WTC11 (cell line): Measurements from ENCODE around the gene AMBP. TPM values are rescaled to one million over a fixed set of nuclear protein-coding genes. Genes with fewer than 3 reads are reported as not detected.

Source experiments
- ATAC-seq: fragments of 200-7000 bp; cut with Tn5 transposase; 2 replicates; pipeline ENCODE4 v1.10.0; 2021; ENCODE audit warnings: mild to moderate bottlenecking, moderate library complexity
- CTCF ChIA-PET: fragments of 300-600 bp; sonication (Branson Sonifier 250); formaldehyde crosslinking; loops from one replicate; lab custom pipeline; 2021; ENCODE audit warnings: antibody characterized with exemption; lab: Charles Lee
- POLR2A ChIA-PET: fragments of 350-600 bp; sonication (Branson Sonifier 250); formaldehyde crosslinking; loops from one replicate; lab custom pipeline; 2021; ENCODE audit warnings: antibody characterized with exemption; lab: Charles Lee
- DNase-seq: peaks from one replicate; pipeline ENCODE4 v3.0.0; 2021; ENCODE audit warnings: low spot score
- H3K27ac Mint-ChIP-seq: 2 replicates; pipeline ENCODE4 v1.8.0; 2021; ENCODE audit warnings: mixed read lengths
- H3K27me3 Mint-ChIP-seq: 2 replicates; pipeline ENCODE4 v1.8.0; 2021; ENCODE audit warnings: low read depth, mild to moderate bottlenecking, moderate library complexity, mixed read lengths
- H3K36me3 Mint-ChIP-seq: 2 replicates; pipeline ENCODE4 v1.8.0; 2021; ENCODE audit warnings: mixed read lengths
- H3K4me1 Mint-ChIP-seq: 2 replicates; pipeline ENCODE4 v1.8.0; 2022; ENCODE audit warnings: mixed read lengths
- H3K4me3 Mint-ChIP-seq: 2 replicates; pipeline ENCODE4 v1.8.0; 2021; ENCODE audit warnings: mild to moderate bottlenecking, moderate library complexity, mixed read lengths
- H3K9me3 Mint-ChIP-seq: 2 replicates; pipeline ENCODE4 v1.8.0; 2021; ENCODE audit warnings: mixed read lengths
- ELF4 ChIP-seq: sonication (generic); formaldehyde crosslinking; IDR thresholded peaks from 2 replicates; pipeline ENCODE4 v1.8.1; 2022; ENCODE audit warnings: low read depth, mild to moderate bottlenecking, moderate library complexity, missing genetic modification reagents
- EMX1 ChIP-seq: fragments of 250-450 bp; sonication (Bioruptor Pico); IDR thresholded peaks from 2 replicates; pipeline ENCODE4 v1.8.0; 2021; ENCODE audit warnings: mild to moderate bottlenecking
- ESRRA ChIP-seq: sonication (generic); formaldehyde crosslinking; IDR thresholded peaks from 2 replicates; pipeline ENCODE4 v1.8.1; 2022; ENCODE audit warnings: mild to moderate bottlenecking, missing genetic modification reagents, borderline replicate concordance
- GTF2I ChIP-seq: fragments of 250-450 bp; sonication (Bioruptor Pico); conservative IDR thresholded peaks from 2 replicates; pipeline ENCODE4 v1.4.0; 2021; ENCODE audit warnings: mild to moderate bottlenecking
- HMGA2 ChIP-seq: fragments of 250-450 bp; sonication (Bioruptor Pico); IDR thresholded peaks from 2 replicates; pipeline ENCODE4 v1.4.0; 2021; ENCODE audit warnings: mild to moderate bottlenecking, moderate library complexity
- HMGXB4 ChIP-seq: sonication (generic); formaldehyde crosslinking; IDR thresholded peaks from 2 replicates; pipeline ENCODE4 v1.8.1; 2023; ENCODE audit warnings: mild to moderate bottlenecking, moderate library complexity, missing genetic modification reagents
- JAZF1 ChIP-seq: fragments of 250-450 bp; sonication (Bioruptor Pico); IDR thresholded peaks from 2 replicates; pipeline ENCODE4 v1.9.0; 2021; ENCODE audit warnings: moderate library complexity, mild to moderate bottlenecking, inconsistent platforms
- KAT7 ChIP-seq: sonication (generic); formaldehyde crosslinking; IDR thresholded peaks from 2 replicates; pipeline ENCODE4 v1.8.1; 2023; ENCODE audit warnings: missing genetic modification reagents, mild to moderate bottlenecking, borderline replicate concordance
- MXD4 ChIP-seq: fragments of 250-450 bp; sonication (Bioruptor Pico); IDR thresholded peaks from 2 replicates; pipeline ENCODE4 v1.8.0; 2021; ENCODE audit warnings: mild to moderate bottlenecking, moderate library complexity, borderline replicate concordance
- PRRX2 ChIP-seq: fragments of 250-450 bp; sonication (Bioruptor Pico); IDR thresholded peaks from 2 replicates; pipeline ENCODE4 v1.8.0; 2021; ENCODE audit warnings: mild to moderate bottlenecking
- TEAD1 ChIP-seq: sonication (generic); formaldehyde crosslinking; IDR thresholded peaks from 2 replicates; pipeline ENCODE4 v1.8.0; 2022; ENCODE audit warnings: mild to moderate bottlenecking, missing genetic modification reagents
- USF2 ChIP-seq: sonication (generic); formaldehyde crosslinking; IDR thresholded peaks from 2 replicates; pipeline ENCODE4 v1.8.1; 2023; ENCODE audit warnings: mild to moderate bottlenecking, missing genetic modification reagents, moderate library complexity
- ZNF263 ChIP-seq: sonication (generic); formaldehyde crosslinking; IDR thresholded peaks from 2 replicates; pipeline ENCODE4 v1.8.1; 2022; ENCODE audit warnings: low read depth, mild to moderate bottlenecking, moderate library complexity, missing genetic modification reagents
- ZNF281 ChIP-seq: sonication (generic); formaldehyde crosslinking; IDR thresholded peaks from 2 replicates; pipeline ENCODE4 v1.8.0; 2023; ENCODE audit warnings: mild to moderate bottlenecking, missing genetic modification reagents
- ZNF396 ChIP-seq: fragments of 250-450 bp; sonication (Bioruptor Pico); IDR thresholded peaks from 2 replicates; pipeline ENCODE4 v1.8.0; 2021; ENCODE audit warnings: mild to moderate bottlenecking, moderate library complexity, borderline replicate concordance
- ZNF423 ChIP-seq: fragments of 250-450 bp; sonication (Bioruptor Pico); IDR thresholded peaks from 2 replicates; pipeline ENCODE4 v2.1.2; 2022; ENCODE audit warnings: mild to moderate bottlenecking, moderate library complexity
- total RNA-seq: library from RNA; stranded (reverse); gene quantifications from 3 replicates; pipeline ENCODE4 v1.2.3, GENCODE V29; 2021
- TF ChIP-seq, protein P1 (sequence below): sonication (generic); formaldehyde crosslinking; IDR thresholded peaks from 2 replicates; pipeline ENCODE4 v1.8.1; 2022; ENCODE audit warnings: mild to moderate bottlenecking, moderate library complexity, missing genetic modification reagents
- TF ChIP-seq, protein P2 (sequence below): sonication (generic); formaldehyde crosslinking; IDR thresholded peaks from 2 replicates; pipeline ENCODE4 v1.8.1; 2022; ENCODE audit warnings: missing genetic modification reagents, borderline replicate concordance
- TF ChIP-seq, protein P3 (sequence below): sonication (generic); formaldehyde crosslinking; IDR thresholded peaks from 2 replicates; pipeline ENCODE4 v1.8.1; 2023; ENCODE audit warnings: mild to moderate bottlenecking, missing genetic modification reagents
- TF ChIP-seq, protein P4 (sequence below): fragments of 250-450 bp; sonication (Bioruptor Pico); IDR thresholded peaks from 2 replicates; pipeline ENCODE4 v1.9.0; 2021; ENCODE audit warnings: mild to moderate bottlenecking

The AMBP gene
- total RNA-seq, 1 experiment from 2014 or later = 3.3 TPM

- TF ChIP-seq ZNF281 (CRISPR knock-in tag) = no peak
- TF ChIP-seq HMGXB4 (CRISPR knock-in tag) = no peak
- TF ChIP-seq PRRX2 (CRISPR knock-in tag) = no peak
- no peak for TF ChIP-seq KAT7 (CRISPR knock-in tag)
- no peak for TF ChIP-seq MXD4
- TF ChIP-seq, protein P1, sequence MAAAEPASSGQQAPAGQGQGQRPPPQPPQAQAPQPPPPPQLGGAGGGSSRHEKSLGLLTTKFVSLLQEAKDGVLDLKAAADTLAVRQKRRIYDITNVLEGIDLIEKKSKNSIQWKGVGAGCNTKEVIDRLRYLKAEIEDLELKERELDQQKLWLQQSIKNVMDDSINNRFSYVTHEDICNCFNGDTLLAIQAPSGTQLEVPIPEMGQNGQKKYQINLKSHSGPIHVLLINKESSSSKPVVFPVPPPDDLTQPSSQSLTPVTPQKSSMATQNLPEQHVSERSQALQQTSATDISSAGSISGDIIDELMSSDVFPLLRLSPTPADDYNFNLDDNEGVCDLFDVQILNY (CRISPR knock-in tag) = no peak
- TF ChIP-seq, protein P2, sequence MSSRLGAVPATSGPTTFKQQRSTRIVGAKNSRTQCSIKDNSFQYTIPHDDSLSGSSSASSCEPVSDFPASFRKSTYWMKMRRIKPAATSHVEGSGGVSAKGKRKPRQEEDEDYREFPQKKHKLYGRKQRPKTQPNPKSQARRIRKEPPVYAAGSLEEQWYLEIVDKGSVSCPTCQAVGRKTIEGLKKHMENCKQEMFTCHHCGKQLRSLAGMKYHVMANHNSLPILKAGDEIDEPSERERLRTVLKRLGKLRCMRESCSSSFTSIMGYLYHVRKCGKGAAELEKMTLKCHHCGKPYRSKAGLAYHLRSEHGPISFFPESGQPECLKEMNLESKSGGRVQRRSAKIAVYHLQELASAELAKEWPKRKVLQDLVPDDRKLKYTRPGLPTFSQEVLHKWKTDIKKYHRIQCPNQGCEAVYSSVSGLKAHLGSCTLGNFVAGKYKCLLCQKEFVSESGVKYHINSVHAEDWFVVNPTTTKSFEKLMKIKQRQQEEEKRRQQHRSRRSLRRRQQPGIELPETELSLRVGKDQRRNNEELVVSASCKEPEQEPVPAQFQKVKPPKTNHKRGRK (CRISPR knock-in tag) = no peak
- no peak for TF ChIP-seq EMX1 (CRISPR knock-in tag)
- no peak for TF ChIP-seq ZNF263 (CRISPR knock-in tag)
- TF ChIP-seq, protein P3, sequence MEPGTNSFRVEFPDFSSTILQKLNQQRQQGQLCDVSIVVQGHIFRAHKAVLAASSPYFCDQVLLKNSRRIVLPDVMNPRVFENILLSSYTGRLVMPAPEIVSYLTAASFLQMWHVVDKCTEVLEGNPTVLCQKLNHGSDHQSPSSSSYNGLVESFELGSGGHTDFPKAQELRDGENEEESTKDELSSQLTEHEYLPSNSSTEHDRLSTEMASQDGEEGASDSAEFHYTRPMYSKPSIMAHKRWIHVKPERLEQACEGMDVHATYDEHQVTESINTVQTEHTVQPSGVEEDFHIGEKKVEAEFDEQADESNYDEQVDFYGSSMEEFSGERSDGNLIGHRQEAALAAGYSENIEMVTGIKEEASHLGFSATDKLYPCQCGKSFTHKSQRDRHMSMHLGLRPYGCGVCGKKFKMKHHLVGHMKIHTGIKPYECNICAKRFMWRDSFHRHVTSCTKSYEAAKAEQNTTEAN (CRISPR knock-in tag) = no peak
- no peak for TF ChIP-seq ELF4 (CRISPR knock-in tag)
- no peak for TF ChIP-seq HMGA2 (CRISPR knock-in tag)
- no peak for TF ChIP-seq ESRRA (CRISPR knock-in tag)
- TF ChIP-seq, protein P4, sequence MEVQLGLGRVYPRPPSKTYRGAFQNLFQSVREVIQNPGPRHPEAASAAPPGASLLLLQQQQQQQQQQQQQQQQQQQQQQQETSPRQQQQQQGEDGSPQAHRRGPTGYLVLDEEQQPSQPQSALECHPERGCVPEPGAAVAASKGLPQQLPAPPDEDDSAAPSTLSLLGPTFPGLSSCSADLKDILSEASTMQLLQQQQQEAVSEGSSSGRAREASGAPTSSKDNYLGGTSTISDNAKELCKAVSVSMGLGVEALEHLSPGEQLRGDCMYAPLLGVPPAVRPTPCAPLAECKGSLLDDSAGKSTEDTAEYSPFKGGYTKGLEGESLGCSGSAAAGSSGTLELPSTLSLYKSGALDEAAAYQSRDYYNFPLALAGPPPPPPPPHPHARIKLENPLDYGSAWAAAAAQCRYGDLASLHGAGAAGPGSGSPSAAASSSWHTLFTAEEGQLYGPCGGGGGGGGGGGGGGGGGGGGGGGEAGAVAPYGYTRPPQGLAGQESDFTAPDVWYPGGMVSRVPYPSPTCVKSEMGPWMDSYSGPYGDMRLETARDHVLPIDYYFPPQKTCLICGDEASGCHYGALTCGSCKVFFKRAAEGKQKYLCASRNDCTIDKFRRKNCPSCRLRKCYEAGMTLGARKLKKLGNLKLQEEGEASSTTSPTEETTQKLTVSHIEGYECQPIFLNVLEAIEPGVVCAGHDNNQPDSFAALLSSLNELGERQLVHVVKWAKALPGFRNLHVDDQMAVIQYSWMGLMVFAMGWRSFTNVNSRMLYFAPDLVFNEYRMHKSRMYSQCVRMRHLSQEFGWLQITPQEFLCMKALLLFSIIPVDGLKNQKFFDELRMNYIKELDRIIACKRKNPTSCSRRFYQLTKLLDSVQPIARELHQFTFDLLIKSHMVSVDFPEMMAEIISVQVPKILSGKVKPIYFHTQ (CRISPR knock-in tag) = no peak
- TF ChIP-seq JAZF1 (CRISPR knock-in tag) = no peak
- no peak for TF ChIP-seq TEAD1 (CRISPR knock-in tag)
- TF ChIP-seq ZNF396 = no peak
- no peak for TF ChIP-seq USF2 (CRISPR knock-in tag)
- no peak for TF ChIP-seq GTF2I (CRISPR knock-in tag)
- no peak for TF ChIP-seq ZNF423 (CRISPR knock-in tag)
- H3K9me3 Mint-ChIP-seq = no peaks in the 10 kb centered on the region
These were observed 40.9 kb downstream of the AMBP start for GRCh38 chr9:114037249-114037648.

More at GRCh38 chr9:114037249-114037648, 40.9 kb downstream of the AMBP start:
- ATAC-seq (no peak), DNase-seq (no peak)
- Mint-ChIP-seq H3K4me1 (peaks cover 14% of the 10 kb centered on the region), H3K4me3 (no peak overlapping the region), H3K36me3 (peaks cover 19% of the 10 kb centered on the region), H3K27ac (no peak overlapping the region), H3K27me3 (no peaks in the 10 kb centered on the region)
- POLR2A ChIA-PET = no interaction called here
- CTCF ChIA-PET = interaction anchor here (1.4 to 2.3 kb wide), 4 partner anchors 10 to 300 kb away, joined by 4 to 13 read pairs (median 7); no protein-coding TSS in a partner anchor
